ENCODE data around the gene LTB4R. TPM values are rescaled to one million over a fixed set of nuclear protein-coding genes. Genes with fewer than 3 reads are reported as not detected.
"Not testable (repeated sequence)": the region's sequence is repeated elsewhere in the genome, so short reads cannot be mapped to it uniquely, and the experiment has no call there.

LTB4R gene
- total RNA-seq, 2 donors from 2014 or later, result 8.9 to 13.1 TPM

- no peaks in the 10 kb centered on the region for H3K36me3 ChIP-seq
- H3K4me1 ChIP-seq (ENCODE audit: control insufficient read depth in 1 of 2, low read depth in 2 of 2), result no peaks in the 10 kb centered on the region
- no peaks in the 10 kb centered on the region for H3K9me3 ChIP-seq
- H3K27ac ChIP-seq, result no peak overlapping the region
- TF ChIP-seq, protein P1, sequence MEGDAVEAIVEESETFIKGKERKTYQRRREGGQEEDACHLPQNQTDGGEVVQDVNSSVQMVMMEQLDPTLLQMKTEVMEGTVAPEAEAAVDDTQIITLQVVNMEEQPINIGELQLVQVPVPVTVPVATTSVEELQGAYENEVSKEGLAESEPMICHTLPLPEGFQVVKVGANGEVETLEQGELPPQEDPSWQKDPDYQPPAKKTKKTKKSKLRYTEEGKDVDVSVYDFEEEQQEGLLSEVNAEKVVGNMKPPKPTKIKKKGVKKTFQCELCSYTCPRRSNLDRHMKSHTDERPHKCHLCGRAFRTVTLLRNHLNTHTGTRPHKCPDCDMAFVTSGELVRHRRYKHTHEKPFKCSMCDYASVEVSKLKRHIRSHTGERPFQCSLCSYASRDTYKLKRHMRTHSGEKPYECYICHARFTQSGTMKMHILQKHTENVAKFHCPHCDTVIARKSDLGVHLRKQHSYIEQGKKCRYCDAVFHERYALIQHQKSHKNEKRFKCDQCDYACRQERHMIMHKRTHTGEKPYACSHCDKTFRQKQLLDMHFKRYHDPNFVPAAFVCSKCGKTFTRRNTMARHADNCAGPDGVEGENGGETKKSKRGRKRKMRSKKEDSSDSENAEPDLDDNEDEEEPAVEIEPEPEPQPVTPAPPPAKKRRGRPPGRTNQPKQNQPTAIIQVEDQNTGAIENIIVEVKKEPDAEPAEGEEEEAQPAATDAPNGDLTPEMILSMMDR (IDR thresholded peaks at IDR 0.05), result no peak
- no peak overlapping the region for H3K4me3 ChIP-seq
- DNase-seq (ENCODE audit: low spot score), result no peak
- H3K27me3 ChIP-seq (replicated peaks; ENCODE audit: insufficient read depth), result no peaks in the 10 kb centered on the region
- no peak for ATAC-seq (ENCODE audit: insufficient number of reproducible peaks, low FRiP score, low read depth)
Measured at GRCh38 chr14:24348186-24348585, 36.9 kb downstream of the LTB4R start.

DNA sequence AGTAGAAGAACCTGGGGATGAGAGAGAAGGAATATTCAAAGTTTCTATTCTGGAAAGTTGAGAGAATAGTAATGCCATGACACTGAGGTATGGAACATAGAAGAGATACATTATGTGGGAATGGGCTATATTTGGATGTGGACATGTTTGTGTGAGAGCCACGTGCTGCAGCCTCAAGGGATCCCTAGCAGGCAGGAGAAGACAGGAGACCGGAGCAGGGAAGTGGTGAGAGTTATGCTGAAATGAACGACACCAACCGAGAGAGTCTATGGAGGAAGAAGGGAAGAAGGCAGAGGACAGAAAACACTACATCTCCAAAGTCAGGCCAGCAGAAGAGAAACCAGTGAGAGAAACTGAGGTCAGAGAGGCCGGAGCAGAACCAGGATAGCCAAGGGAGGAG lies 38.4 kb downstream of the LTB4R start:
- TF ChIP-seq, protein P1 (IDR thresholded peaks at IDR 0.05), result no peak
- Histone ChIP-seq H3K27me3 (replicated peaks; ENCODE audit: insufficient read depth) (no peaks in the 10 kb centered on the region), H3K4me1 (ENCODE audit: control insufficient read depth in 1 of 2, low read depth in 2 of 2) (no peaks in the 10 kb centered on the region), H3K27ac (no peak overlapping the region), H3K36me3 (no peaks in the 10 kb centered on the region), H3K4me3 (no peak overlapping the region), H3K9me3 (no peaks in the 10 kb centered on the region)
- DNase-seq (ENCODE audit: low spot score) (no peak), ATAC-seq (ENCODE audit: insufficient number of reproducible peaks, low FRiP score, low read depth) (no peak)

GRCh38 chr14:24351517-24351916 lies 40.2 kb downstream of the LTB4R start:
- Histone ChIP-seq H3K4me3 (no peak overlapping the region), H3K27me3 (replicated peaks; ENCODE audit: insufficient read depth) (no peaks in the 10 kb centered on the region), H3K4me1 (ENCODE audit: control insufficient read depth in 1 of 2, low read depth in 2 of 2) (no peaks in the 10 kb centered on the region), H3K36me3 (no peaks in the 10 kb centered on the region), H3K27ac (no peak overlapping the region), H3K9me3 (no peaks in the 10 kb centered on the region)
- ATAC-seq (ENCODE audit: insufficient number of reproducible peaks, low FRiP score, low read depth) (no peak), DNase-seq (ENCODE audit: low spot score) (no peak)
- TF ChIP-seq, protein P1 (IDR thresholded peaks at IDR 0.05), result no peak

GRCh38 chr14:24353559-24354481 lies 42.5 kb downstream of the LTB4R start:
- ATAC-seq (ENCODE audit: insufficient number of reproducible peaks, low FRiP score, low read depth) (no peak), DNase-seq (ENCODE audit: low spot score) (no peak)
- Histone ChIP-seq H3K36me3 (no peaks in the 10 kb centered on the region), H3K9me3 (no peaks in the 10 kb centered on the region), H3K27ac (no peak overlapping the region), H3K4me1 (ENCODE audit: control insufficient read depth in 1 of 2, low read depth in 2 of 2) (no peaks in the 10 kb centered on the region), H3K4me3 (no peak overlapping the region), H3K27me3 (replicated peaks; ENCODE audit: insufficient read depth) (no peaks in the 10 kb centered on the region)
- TF ChIP-seq, protein P1 (IDR thresholded peaks at IDR 0.05), result no peak

- ATAC-seq (ENCODE audit: insufficient number of reproducible peaks, low FRiP score, low read depth); H3K27ac ChIP-seq; DNase-seq (ENCODE audit: low spot score); H3K27me3 ChIP-seq (replicated peaks; ENCODE audit: insufficient read depth); H3K36me3 ChIP-seq; H3K4me3 ChIP-seq; H3K9me3 ChIP-seq; H3K4me1 ChIP-seq (ENCODE audit: control insufficient read depth in 1 of 2, low read depth in 2 of 2): not testable (repeated sequence)
Measured at GRCh38 chr14:24354482-24354825, 43.2 kb downstream of the LTB4R start.
